Fibroblast of lung (primary cell): ENCODE data around the gene AMBP.

ENCODE experiments used
- EZH2 ChIP-seq: IDR thresholded peaks from 2 replicates; pipeline ENCODE4 v1.5.1; 2012; ENCODE audit warnings: low read length, control low read depth, mild to moderate bottlenecking; ENCODE audit errors: missing control alignments
- TF ChIP-seq, protein P1 (sequence below), 2 donors: IDR thresholded peaks in 1 of 2; conservative IDR thresholded peaks in 1 of 2; 1 replicate in 1 of 2; 2 replicates in 1 of 2; pipeline ENCODE4 v1.5.1; 2011 to 2012; ENCODE audit warnings: low read length in 2 of 2, control low read depth in 1 of 2, inconsistent platforms in 1 of 2, low read depth in 1 of 2, mild to moderate bottlenecking in 1 of 2

DNA sequence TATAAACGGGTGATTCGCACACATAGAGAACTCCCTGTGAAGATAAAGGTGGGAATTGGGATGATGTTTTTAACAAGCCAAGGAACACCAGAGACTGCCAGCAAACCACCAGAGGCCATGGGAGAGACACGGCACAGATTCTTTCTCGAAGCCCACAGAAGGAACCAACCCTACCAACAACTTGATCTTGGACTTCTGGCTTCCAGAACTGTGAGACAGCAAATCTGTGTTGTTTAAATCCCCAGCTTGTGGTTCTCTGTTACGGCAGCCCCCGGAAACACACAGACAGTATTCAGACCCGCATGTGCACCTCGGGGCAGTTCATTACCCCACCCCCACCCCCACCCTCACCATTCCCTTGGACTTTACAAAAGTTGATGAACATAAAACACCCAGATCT, 12.8 kb downstream of the AMBP start:
- TF ChIP-seq, protein P1, sequence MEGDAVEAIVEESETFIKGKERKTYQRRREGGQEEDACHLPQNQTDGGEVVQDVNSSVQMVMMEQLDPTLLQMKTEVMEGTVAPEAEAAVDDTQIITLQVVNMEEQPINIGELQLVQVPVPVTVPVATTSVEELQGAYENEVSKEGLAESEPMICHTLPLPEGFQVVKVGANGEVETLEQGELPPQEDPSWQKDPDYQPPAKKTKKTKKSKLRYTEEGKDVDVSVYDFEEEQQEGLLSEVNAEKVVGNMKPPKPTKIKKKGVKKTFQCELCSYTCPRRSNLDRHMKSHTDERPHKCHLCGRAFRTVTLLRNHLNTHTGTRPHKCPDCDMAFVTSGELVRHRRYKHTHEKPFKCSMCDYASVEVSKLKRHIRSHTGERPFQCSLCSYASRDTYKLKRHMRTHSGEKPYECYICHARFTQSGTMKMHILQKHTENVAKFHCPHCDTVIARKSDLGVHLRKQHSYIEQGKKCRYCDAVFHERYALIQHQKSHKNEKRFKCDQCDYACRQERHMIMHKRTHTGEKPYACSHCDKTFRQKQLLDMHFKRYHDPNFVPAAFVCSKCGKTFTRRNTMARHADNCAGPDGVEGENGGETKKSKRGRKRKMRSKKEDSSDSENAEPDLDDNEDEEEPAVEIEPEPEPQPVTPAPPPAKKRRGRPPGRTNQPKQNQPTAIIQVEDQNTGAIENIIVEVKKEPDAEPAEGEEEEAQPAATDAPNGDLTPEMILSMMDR (conservative IDR thresholded peaks at IDR 0.05 in 1 of 2, IDR thresholded peaks at IDR 0.05 in 1 of 2; ENCODE audit: low read depth in 1 of 2, low read length in 2 of 2), result no peak
- no peak for TF ChIP-seq EZH2
